Retinal pigment epithelial cell (primary cell): ENCODE results near the gene RALBP1.
"Not testable (repeated sequence)": the region's sequence is repeated elsewhere in the genome, so short reads cannot be mapped to it uniquely, and the experiment has no call there.

ENCODE experiments used
- DNase-seq: peaks from one replicate; pipeline ENCODE4 v3.0.0-alpha.2; 2010; ENCODE audit warnings: low read depth
- H3K4me3 ChIP-seq: 2 replicates; pipeline ENCODE4 v1.5.1; 2011; ENCODE audit warnings: mild to moderate bottlenecking, low read length, control low read depth, moderate library complexity
- TF ChIP-seq, protein P1 (sequence below): conservative IDR thresholded peaks from 2 replicates; pipeline ENCODE4 v1.5.1; 2011; ENCODE audit warnings: low read depth, low read length, control low read depth, inconsistent platforms

The RALBP1 gene

DNA sequence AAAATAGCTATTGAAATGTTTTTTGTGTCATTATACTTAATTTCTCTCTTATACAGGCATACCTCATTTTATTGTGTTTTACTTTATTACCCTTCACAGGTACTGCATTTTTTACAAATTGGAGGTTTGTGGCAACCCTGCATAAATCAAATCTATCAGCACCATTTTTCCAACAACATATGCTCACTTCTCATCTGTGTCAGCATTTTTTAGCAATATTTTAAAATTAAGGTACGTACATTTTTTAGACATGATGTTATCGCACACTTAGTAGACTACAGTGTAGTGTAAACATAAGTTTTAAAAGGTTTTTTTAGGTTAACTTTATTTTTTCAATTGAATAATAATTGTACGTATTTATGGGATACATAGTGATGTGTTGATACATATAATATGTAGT, 30.8 kb upstream of the RALBP1 start:
- no peak for DNase-seq
- TF ChIP-seq, protein P1, sequence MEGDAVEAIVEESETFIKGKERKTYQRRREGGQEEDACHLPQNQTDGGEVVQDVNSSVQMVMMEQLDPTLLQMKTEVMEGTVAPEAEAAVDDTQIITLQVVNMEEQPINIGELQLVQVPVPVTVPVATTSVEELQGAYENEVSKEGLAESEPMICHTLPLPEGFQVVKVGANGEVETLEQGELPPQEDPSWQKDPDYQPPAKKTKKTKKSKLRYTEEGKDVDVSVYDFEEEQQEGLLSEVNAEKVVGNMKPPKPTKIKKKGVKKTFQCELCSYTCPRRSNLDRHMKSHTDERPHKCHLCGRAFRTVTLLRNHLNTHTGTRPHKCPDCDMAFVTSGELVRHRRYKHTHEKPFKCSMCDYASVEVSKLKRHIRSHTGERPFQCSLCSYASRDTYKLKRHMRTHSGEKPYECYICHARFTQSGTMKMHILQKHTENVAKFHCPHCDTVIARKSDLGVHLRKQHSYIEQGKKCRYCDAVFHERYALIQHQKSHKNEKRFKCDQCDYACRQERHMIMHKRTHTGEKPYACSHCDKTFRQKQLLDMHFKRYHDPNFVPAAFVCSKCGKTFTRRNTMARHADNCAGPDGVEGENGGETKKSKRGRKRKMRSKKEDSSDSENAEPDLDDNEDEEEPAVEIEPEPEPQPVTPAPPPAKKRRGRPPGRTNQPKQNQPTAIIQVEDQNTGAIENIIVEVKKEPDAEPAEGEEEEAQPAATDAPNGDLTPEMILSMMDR, result no peak
- H3K4me3 ChIP-seq, result no peak overlapping the region

DNA sequence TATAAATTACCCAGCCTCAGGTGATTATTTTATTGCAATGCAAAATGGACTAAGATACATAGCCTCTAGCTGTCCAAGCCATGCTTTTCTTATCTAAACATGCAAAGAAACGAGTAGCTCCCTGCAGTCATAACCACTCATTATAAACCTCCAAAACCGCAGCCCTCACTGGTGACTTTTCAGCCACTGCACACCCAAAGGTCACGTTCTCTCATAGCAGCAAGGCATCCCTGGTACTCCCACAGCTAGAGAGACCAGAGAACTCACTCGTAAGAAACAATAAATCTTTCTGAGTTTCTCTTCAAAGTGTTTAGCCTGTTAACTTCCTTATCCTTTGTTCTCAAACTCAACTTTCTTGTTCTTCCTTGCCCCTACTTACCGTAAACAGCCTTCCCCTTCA, 28.5 kb upstream of the RALBP1 start:
- TF ChIP-seq, protein P1, result no peak
- no peak for DNase-seq

DNA sequence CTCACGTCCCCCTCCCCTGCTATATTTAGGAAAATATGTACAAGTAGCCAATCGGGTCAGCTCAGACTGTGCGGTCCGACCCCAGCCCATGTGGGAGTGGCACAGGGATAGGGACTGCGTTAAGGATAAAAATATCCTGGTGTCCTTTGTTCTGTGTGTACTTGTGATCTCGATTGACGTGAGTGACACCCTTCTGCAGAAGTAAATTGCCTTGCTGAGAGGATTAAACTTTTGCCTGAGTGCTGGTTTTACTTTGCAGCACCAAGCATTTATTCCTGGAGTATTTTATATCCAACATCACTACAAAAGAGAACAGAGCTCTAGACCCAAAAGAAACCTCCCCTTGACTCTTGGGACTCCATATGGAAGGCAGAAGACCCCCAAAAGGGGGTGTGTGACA, 28.0 kb upstream of the RALBP1 start:
- no peak overlapping the region for H3K4me3 ChIP-seq
- no peak for DNase-seq
- TF ChIP-seq, protein P1, result no peak

More for the DNA sequence above, 28.5 kb upstream of the RALBP1 start:
- H3K4me3 ChIP-seq, result no peak overlapping the region

DNA sequence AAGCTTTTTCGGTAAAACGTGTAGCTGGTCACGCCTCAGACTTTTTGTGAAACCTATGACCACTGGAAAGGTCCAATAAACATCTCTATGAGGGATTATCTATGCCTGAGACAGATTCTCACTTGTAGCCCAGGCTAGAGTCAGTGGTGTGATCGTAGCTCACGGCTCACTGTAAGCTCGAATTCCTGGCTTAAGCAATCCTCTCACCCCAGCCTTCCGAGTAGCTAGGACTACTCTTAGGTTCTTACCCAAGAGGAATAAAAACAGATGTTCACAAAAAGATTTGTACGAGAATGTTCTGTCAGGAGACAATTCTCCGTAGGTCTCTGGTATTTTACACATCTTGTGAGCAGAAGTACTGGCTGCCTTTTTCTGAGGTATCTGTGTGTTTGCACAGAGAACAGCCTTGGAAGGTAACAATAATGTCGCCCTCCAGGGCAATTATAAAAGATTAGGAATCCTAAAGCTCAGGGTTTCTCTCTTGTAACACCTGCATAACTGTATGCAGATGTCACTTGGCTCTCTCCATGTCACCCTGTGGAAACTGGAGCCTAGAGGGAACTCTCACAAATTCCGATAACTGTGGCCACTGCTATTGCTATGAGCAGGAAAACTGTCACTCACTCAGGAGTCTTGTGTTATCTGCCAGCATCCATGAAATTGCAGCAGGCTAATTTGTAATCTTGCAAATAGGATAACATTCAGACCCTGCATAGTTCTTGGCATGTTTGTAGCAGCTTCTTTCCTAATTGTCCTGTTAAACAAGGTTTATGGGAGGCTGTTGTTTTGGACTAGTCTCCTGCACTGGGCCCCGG, 25.5 kb upstream of the RALBP1 start:
- no peak overlapping the region for H3K4me3 ChIP-seq
- TF ChIP-seq, protein P1, result no peak
- no peak for DNase-seq

DNA sequence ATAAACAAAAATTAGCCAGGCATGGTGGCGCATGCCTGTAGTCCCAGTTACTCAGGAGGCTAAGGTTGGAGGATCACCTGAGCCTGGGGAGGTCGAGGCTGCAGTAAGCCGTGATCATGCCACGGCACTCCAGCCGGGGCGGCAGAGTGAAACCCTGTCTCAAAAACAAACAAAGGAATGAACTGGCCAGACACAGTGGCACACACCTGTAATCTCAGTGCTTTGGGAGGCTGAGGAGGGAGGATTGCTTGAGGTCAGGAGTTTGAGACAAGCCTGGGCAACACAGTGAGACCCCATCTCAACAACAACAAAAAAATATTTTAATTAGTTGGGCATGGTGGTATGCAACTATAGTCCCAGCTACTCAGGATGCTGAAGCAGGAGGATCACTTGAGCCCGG, 24.4 kb upstream of the RALBP1 start:
- H3K4me3 ChIP-seq, DNase-seq: not testable (repeated sequence)

DNA sequence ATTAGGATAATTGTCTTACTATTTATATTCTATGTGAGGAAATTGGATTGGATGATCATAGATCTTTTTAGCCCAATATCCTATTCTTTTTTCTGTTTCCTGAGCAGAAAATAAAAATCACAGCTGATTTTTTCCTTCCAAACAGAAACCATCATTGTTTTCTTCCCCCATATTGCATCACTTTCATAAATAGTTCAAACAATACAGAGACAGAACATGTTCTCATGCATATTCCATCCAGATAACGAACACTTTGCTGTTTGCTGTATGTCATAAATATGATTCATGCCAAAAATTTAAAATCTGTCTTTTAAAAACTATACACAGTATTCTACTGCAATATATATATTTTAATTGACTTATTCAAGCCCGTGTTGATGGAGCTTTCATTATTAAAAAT, 22.0 kb upstream of the RALBP1 start:
- TF ChIP-seq, protein P1, result no peak
- no peak for DNase-seq
- H3K4me3 ChIP-seq, result no peak overlapping the region

DNA sequence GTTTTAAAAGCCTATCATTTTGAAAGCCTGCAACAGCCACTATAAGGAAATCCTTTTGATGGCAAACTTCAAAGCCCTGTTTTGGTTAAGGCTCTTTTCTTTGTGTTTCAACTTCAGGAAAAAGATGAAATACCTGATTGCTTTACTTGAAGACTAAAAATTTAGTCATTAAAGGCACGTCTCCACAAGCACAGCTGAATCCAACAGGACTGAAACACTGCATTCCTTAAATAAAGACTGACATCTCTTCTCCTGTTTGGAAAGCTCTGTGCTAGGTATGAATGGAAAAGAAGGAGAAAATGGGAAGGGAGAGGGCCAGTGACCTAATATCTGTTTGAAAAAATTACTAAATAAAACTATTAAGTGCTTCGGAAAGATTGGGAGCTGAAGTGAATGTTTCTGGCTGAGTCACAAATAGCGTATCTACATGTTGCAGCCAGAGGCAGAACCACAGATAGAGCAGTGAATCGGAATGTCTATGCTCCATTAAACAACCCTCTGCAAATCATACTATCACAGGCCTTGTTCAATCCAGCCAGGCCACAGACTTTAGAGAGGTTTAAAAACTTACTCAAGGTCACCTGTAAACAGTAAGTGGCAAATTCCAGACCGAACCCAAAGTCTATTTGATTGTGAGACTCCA, 21.1 kb upstream of the RALBP1 start:
- TF ChIP-seq, protein P1, result no peak
- no peak overlapping the region for H3K4me3 ChIP-seq
- no peak for DNase-seq
